Epithelial cell of alveolus of lung (primary cell): ENCODE results near the gene HNRNPH2. TPM values are rescaled to one million over a fixed set of nuclear protein-coding genes. Genes with fewer than 3 reads are reported as not detected.

Experiments used
- total RNA-seq: library from RNA; depleted of rRNA; stranded (reverse); fragments of >200 nt; gene quantifications from 2 replicates; pipeline ENCODE4 v1.2.1, GENCODE V29; 2015

Gene HNRNPH2
- total RNA-seq, result 42.1 and 58.7 TPM in 2 replicates

GRCh38 chrX:101407748-101408531, at the start of gene HNRNPH2, which contains the start of gene GLA:
TSS of gene HNRNPH2 (plus strand) at chrX:101408222. CDS start at chrX:101411989, 3,767 bp downstream.
TSS of gene GLA (minus strand) at chrX:101407925. CDS start at chrX:101407903, 22 bp downstream.

GRCh38 chrX:101385795-101386541, 22.1 kb upstream of the HNRNPH2 start, which contains the start of gene BTK:
TSS of gene BTK (minus strand) at chrX:101386191. CDS start at chrX:101375284, 10,907 bp downstream.

GRCh38 chrX:101390664-101391525, 17.1 kb upstream of the HNRNPH2 start, which contains the start of gene RPL36A:
TSS of gene RPL36A (plus strand) at chrX:101391011. CDS start at chrX:101391044, 33 bp downstream.

Other genes with a start within 250 kb of the HNRNPH2 start
- gene DRP2, start 188.4 kb upstream of the HNRNPH2 start, total RNA-seq, result 0.80 and 1.3 TPM in 2 replicates
- 0.16 and 1.0 TPM in 2 replicates for gene TAF7L, start 116.9 kb upstream of the HNRNPH2 start, total RNA-seq
- gene TIMM8A, start 59.5 kb upstream of the HNRNPH2 start, total RNA-seq, result 3.2 and 7.0 TPM in 2 replicates
- gene BTK, start 22.0 kb upstream of the HNRNPH2 start, total RNA-seq, result not detected in 2 replicates
- gene RPL36A, start 17.2 kb upstream of the HNRNPH2 start, total RNA-seq, result 453 and 4,357 TPM in 2 replicates
- 22.1 and 30.4 TPM in 2 replicates for gene GLA, start 297 bp upstream of the HNRNPH2 start, total RNA-seq
- gene ARMCX4, start 77.2 kb downstream of the HNRNPH2 start, total RNA-seq, result 3.1 and 4.4 TPM in 2 replicates
- 19.3 and 25.5 TPM in 2 replicates for gene ARMCX1, start 142.3 kb downstream of the HNRNPH2 start, total RNA-seq
- 30.0 and 30.3 TPM in 2 replicates for gene ARMCX6, start 209.8 kb downstream of the HNRNPH2 start, total RNA-seq
- 26.0 and 46.7 TPM in 2 replicates for gene ARMCX3, start 214.9 kb downstream of the HNRNPH2 start, total RNA-seq